Endothelial cell (in vitro differentiated cells): Measurements from ENCODE around the gene RNF135. TPM values are rescaled to one million over a fixed set of nuclear protein-coding genes. Genes with fewer than 3 reads are reported as not detected.
"Not testable (repeated sequence)": the region's sequence is repeated elsewhere in the genome, so short reads cannot be mapped to it uniquely, and the experiment has no call there.

Source experiments
- DNase-seq: peaks from one replicate; pipeline ENCODE4 v3.0.0; 2021; ENCODE audit warnings: low spot score
- H3K27ac Mint-ChIP-seq: one replicate; pipeline ENCODE4 v1.8.0; 2021; ENCODE audit warnings: mixed read lengths, inconsistent platforms; ENCODE audit not compliant: unreplicated experiment
- H3K27me3 Mint-ChIP-seq: one replicate; pipeline ENCODE4 v1.8.0; 2021; ENCODE audit warnings: mild to moderate bottlenecking, moderate library complexity, mixed read lengths, inconsistent platforms; ENCODE audit not compliant: unreplicated experiment
- H3K36me3 Mint-ChIP-seq: one replicate; pipeline ENCODE4 v1.8.0; 2021; ENCODE audit warnings: mild to moderate bottlenecking, low read depth, mixed read lengths, inconsistent platforms; ENCODE audit not compliant: unreplicated experiment
- H3K4me1 Mint-ChIP-seq: one replicate; pipeline ENCODE4 v1.8.0; 2021; ENCODE audit warnings: mild to moderate bottlenecking, mixed read lengths, inconsistent platforms; ENCODE audit not compliant: unreplicated experiment
- H3K4me3 Mint-ChIP-seq: one replicate; pipeline ENCODE4 v1.8.0; 2021; ENCODE audit warnings: mild to moderate bottlenecking, mixed read lengths, inconsistent platforms; ENCODE audit not compliant: unreplicated experiment
- H3K9me3 Mint-ChIP-seq: one replicate; pipeline ENCODE4 v1.8.0; 2021; ENCODE audit warnings: mixed read lengths, inconsistent platforms; ENCODE audit not compliant: unreplicated experiment
- total RNA-seq: library from RNA; stranded (reverse); fragmentation: NEBNext Ultra II Directional; extraction: Animal tissue kit (Norgen Biotek cat#: 25700); gene quantifications from one replicate; pipeline ENCODE4 v1.2.1, GENCODE V29; 2021; ENCODE audit not compliant: unreplicated experiment
- TF ChIP-seq, protein P1 (sequence below): fragments of 200-600 bp; sonication (generic); IDR thresholded peaks from one replicate; pipeline ENCODE4 v1.5.0; 2021; ENCODE audit warnings: antibody characterized with exemption; ENCODE audit not compliant: unreplicated experiment

Gene RNF135
- total RNA-seq, 1 donor from 2014 or later: 14.6 TPM

DNA sequence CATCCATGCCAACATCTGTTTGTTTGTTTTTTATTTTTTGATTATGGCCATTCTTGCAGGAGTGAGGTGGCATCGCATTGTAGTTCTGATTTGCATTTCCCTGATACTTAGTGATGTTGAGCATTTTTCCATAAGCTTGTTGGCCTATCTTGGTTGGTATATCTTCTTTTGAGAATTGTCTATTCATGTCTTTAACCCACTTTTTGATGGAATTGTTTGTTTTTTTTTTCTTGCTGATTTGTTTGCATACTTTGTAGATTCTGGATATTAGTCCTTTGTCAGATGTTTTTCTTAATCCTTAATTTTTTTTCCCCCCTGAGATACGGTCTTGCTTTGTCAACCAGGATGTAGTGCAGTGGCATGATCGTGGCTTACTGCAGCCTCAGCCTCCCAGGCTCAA is 43.0 kb downstream of the RNF135 start:
- Mint-ChIP-seq H3K27ac (no peak overlapping the region), H3K4me3 (no peak overlapping the region), H3K9me3 (no peaks in the 10 kb centered on the region), H3K36me3 (no peaks in the 10 kb centered on the region), H3K27me3 (peaks cover 4% of the 10 kb centered on the region), H3K4me1 (peaks cover 5% of the 10 kb centered on the region)
- no peak for DNase-seq
- TF ChIP-seq, protein P1, sequence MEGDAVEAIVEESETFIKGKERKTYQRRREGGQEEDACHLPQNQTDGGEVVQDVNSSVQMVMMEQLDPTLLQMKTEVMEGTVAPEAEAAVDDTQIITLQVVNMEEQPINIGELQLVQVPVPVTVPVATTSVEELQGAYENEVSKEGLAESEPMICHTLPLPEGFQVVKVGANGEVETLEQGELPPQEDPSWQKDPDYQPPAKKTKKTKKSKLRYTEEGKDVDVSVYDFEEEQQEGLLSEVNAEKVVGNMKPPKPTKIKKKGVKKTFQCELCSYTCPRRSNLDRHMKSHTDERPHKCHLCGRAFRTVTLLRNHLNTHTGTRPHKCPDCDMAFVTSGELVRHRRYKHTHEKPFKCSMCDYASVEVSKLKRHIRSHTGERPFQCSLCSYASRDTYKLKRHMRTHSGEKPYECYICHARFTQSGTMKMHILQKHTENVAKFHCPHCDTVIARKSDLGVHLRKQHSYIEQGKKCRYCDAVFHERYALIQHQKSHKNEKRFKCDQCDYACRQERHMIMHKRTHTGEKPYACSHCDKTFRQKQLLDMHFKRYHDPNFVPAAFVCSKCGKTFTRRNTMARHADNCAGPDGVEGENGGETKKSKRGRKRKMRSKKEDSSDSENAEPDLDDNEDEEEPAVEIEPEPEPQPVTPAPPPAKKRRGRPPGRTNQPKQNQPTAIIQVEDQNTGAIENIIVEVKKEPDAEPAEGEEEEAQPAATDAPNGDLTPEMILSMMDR: no peak

DNA sequence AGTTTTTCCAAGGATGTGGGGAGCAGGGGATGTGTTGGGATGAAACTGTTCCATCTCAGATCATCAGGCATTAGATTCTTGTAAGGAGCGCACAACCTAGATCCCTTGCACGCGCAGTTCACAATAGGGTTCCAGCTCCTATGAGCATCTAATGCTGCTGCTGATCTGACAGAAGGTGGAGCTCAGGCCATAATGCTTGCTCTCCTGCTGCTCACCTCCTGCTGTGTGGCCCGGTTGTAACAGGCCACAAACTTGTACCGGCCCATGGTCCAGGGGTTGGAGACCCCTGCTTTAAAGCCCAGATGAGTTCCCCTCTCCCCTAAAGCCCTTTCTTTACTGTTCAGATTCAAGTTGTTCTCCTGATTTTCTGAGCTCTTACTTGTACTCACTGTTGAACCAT is 44.8 kb downstream of the RNF135 start:
- Mint-ChIP-seq H3K27ac (no peak overlapping the region), H3K9me3 (no peaks in the 10 kb centered on the region), H3K4me3 (no peak overlapping the region), H3K4me1 (no peaks in the 10 kb centered on the region), H3K27me3 (no peaks in the 10 kb centered on the region), H3K36me3 (no peaks in the 10 kb centered on the region)
- no peak for DNase-seq
- TF ChIP-seq, protein P1: no peak

DNA sequence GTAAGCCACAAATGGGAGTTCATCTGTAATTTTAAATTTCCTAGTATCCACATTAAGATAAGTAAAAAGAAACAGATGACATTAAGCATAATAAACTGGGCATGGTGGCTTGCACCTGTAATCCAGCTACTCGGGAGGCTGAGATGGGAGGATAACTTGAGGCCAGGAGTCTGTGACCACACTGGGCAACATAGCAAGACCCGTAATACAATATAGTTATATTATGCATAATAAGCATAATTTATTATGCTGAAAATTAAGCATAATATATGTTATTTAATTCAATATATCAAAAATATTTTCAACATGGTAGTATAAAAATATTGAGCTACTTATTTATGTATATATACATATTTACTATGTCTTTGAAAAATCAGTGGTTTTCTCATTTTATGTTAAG is 48.2 kb downstream of the RNF135 start:
- Mint-ChIP-seq H3K36me3 (no peaks in the 10 kb centered on the region), H3K4me3 (no peak overlapping the region), H3K9me3 (no peaks in the 10 kb centered on the region), H3K27me3 (no peaks in the 10 kb centered on the region), H3K4me1 (no peaks in the 10 kb centered on the region), H3K27ac (no peak overlapping the region)
- TF ChIP-seq, protein P1: no peak
- no peak for DNase-seq

DNA sequence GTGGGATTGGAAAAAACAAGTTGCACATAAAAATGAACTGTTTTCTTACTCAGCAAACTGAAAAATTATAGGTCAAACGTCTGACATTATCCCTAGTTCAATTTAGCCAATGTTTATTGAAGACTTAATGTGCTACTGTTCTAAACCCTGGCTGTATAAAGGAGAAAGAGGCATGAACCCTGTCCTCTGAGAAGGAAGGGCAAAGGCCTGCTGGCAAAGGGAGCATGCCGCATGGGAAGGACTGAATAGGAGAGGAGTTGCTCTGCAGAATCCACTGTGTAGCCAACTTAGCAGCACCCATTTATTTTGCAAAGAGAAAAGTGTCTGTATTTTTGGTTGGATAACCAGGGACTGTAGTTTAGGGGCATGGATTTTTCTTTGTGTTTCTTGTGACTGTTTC is 52.3 kb downstream of the RNF135 start:
- H3K27me3 Mint-ChIP-seq, H3K4me1 Mint-ChIP-seq, H3K9me3 Mint-ChIP-seq, H3K4me3 Mint-ChIP-seq, H3K36me3 Mint-ChIP-seq, DNase-seq, H3K27ac Mint-ChIP-seq: not testable (repeated sequence)

DNA sequence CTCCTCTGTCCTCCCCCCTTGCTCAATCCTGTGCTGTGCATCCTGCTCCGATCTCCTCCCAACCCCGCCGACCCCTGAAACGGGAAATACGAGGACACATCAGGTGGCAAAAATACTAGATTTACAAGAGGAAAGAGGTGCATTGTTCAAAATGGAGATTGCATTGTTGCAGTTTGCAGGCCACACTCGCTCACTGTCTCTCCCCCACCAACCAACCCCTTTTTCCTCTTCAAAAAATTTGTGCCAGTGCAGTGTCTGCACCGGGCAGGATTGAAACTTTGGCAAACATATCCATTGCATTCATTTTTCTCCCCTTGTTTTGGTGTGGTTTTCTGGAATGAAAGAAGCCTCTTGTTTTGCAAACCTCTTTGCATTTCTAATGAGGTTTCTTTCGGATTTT is 61.0 kb downstream of the RNF135 start:
- peak overlapping the region; percentile 64 for H3K27ac Mint-ChIP-seq
- TF ChIP-seq, protein P1: no peak
- H3K9me3 Mint-ChIP-seq: no peaks in the 10 kb centered on the region
- peaks cover 6% of the 10 kb centered on the region for H3K4me1 Mint-ChIP-seq
- H3K4me3 Mint-ChIP-seq: no peak overlapping the region
- H3K36me3 Mint-ChIP-seq: no peaks in the 10 kb centered on the region
- DNase-seq: no peak
- H3K27me3 Mint-ChIP-seq: no peaks in the 10 kb centered on the region

DNA sequence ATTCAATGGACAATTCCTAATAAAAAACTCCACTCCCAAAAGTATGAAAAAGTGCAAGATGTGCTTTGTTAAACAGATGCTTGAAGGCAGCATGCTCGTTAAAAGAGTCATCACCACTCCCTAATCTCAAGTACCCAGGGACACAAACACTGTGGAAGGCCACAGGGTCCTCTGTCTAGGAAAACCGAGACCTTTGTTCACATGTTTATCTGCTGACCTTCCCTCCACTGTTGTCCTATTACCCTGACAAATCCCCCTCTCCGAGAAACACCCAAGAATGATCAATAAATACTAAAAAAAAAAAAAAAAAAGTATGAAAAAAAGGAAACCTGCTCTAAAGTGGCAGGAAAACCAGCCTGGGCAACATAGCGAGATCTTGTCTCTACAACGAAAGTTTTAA is 64.8 kb downstream of the RNF135 start:
- H3K9me3 Mint-ChIP-seq, H3K4me3 Mint-ChIP-seq, DNase-seq, H3K36me3 Mint-ChIP-seq, H3K27me3 Mint-ChIP-seq, H3K27ac Mint-ChIP-seq, H3K4me1 Mint-ChIP-seq: not testable (repeated sequence)

DNA sequence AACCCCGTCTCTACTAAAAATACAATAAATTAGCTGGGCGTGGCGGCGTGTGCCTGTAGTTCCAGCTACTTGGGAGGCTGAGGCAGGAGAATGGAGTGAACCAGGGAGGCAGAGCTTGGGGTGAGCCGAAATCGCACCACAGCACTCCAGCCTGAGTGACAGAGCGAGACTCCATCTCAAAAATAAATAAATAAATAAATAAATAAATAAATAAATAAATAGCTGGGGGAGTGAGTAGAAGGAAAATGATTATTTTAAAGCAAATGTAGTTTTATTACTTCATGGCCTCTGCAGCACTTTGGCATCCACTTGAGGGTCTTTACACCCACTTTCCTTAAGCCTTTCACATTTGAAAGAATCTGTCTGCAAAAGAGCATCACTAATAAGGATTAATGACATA is 70.0 kb downstream of the RNF135 start:
- not testable (repeated sequence) for H3K36me3 Mint-ChIP-seq, H3K4me1 Mint-ChIP-seq, H3K4me3 Mint-ChIP-seq, H3K9me3 Mint-ChIP-seq, H3K27me3 Mint-ChIP-seq, H3K27ac Mint-ChIP-seq, DNase-seq

DNA sequence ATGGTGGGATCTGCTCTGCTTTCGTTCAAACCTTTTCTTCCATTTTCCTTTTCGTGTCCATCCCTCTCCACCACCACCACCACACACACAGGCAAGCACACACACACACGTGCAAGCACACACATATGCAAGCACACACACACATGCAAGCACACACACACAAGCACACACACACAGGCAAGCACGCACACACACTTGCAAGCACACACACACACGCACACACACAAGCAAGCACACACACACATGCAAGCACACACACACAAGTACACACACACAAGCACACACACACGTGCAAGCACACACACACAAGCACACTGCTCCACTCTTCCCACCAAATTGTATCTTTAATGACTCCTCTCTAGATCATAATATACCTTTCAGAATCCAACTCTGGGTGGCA is 71.5 kb downstream of the RNF135 start:
- not testable (repeated sequence) for H3K4me1 Mint-ChIP-seq

DNA sequence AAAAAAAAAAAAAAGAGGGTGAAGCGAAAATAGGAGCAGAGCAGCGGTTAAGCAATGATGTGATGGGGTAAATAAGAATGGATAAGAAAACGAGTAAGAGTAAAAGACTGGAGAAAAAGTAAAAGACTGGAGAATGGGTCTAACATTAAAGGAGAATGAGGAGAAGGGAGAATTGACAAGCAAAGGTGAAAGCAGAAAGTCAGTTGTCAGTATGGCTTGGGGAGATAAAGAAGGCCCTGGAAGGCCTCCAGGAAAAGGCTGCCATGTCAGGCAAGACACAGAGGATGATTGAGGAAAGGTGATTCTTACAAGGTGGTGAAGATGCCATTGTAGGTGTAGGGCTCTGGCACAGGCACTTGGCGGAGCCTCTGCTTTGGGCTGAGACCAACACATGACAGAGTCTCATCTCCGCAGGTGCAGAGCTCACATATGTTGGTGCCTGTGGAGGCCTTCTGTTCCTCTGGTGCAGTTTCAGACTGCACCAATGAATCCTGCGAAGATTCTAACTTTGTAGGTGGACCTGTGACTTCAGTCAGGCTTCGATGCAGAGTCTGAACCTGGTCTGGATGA is 76.1 kb downstream of the RNF135 start:
- H3K36me3 Mint-ChIP-seq, DNase-seq, H3K4me1 Mint-ChIP-seq, H3K9me3 Mint-ChIP-seq, H3K27me3 Mint-ChIP-seq, H3K27ac Mint-ChIP-seq: not testable (repeated sequence)
- peak overlapping the region; percentile 63 for H3K4me3 Mint-ChIP-seq

More for the DNA sequence above, 71.5 kb downstream of the RNF135 start:
- not testable (repeated sequence) for H3K36me3 Mint-ChIP-seq, H3K9me3 Mint-ChIP-seq, H3K27me3 Mint-ChIP-seq, H3K27ac Mint-ChIP-seq, DNase-seq, H3K4me3 Mint-ChIP-seq
